NCI-H446 treated with DMSO at 0.1 percent for 48 hours (cell line): ENCODE data around the gene MRPL2.
"Not testable (repeated sequence)": the region's sequence is repeated elsewhere in the genome, so short reads cannot be mapped to it uniquely, and the experiment has no call there.

ENCODE experiments used
- DNase-seq: peaks from one replicate; lab custom pipeline; 2025; lab: John Stamatoyannopoulos, UW

The MRPL2 gene

GRCh38 chr6:43053545-43054205 lies 5.6 kb downstream of the MRPL2 start, which contains the start of gene CUL7:
CUL7 (minus strand) TSS chr6:43053851; CDS start chr6:43052788, 1,063 bp downstream.
- peak; percentile 91 for DNase-seq

- DNase-seq: no peak
These were observed 6.2 kb downstream of the MRPL2 start for GRCh38 chr6:43052842-43053544.

- no peak for DNase-seq
These were observed 6.9 kb downstream of the MRPL2 start for GRCh38 chr6:43052225-43052841.

- DNase-seq: no peak
These were observed 8.3 kb downstream of the MRPL2 start for GRCh38 chr6:43050981-43051380.

- no peak for DNase-seq
These were observed 11.2 kb downstream of the MRPL2 start for GRCh38 chr6:43047998-43048397.

GRCh38 chr6:43045371-43045930 lies 13.8 kb downstream of the MRPL2 start:
- DNase-seq: no peak

- DNase-seq: no peak
These were observed 15.9 kb downstream of the MRPL2 start for GRCh38 chr6:43043310-43043709.

- not testable (repeated sequence) for DNase-seq
These were observed 17.8 kb downstream of the MRPL2 start for GRCh38 chr6:43041475-43041874.

GRCh38 chr6:43040542-43041257 lies 18.5 kb downstream of the MRPL2 start:
- DNase-seq: no peak

- DNase-seq: no peak
These were observed 20.5 kb downstream of the MRPL2 start for GRCh38 chr6:43038727-43039126.

- DNase-seq: no peak
These were observed 21.5 kb downstream of the MRPL2 start for GRCh38 chr6:43037706-43038105.

GRCh38 chr6:43037197-43037596 lies 22.0 kb downstream of the MRPL2 start:
- DNase-seq: no peak

- DNase-seq: no peak
These were observed 22.5 kb downstream of the MRPL2 start for GRCh38 chr6:43036712-43037111.

- no peak for DNase-seq
These were observed 23.6 kb downstream of the MRPL2 start for GRCh38 chr6:43035495-43036194.

- no peak for DNase-seq
These were observed 25.1 kb downstream of the MRPL2 start for GRCh38 chr6:43034190-43034525.

- no peak for DNase-seq
These were observed 25.6 kb downstream of the MRPL2 start for GRCh38 chr6:43033496-43034189.

- no peak for DNase-seq
These were observed 26.9 kb downstream of the MRPL2 start for GRCh38 chr6:43032326-43032725.

- no peak for DNase-seq
These were observed 30.1 kb downstream of the MRPL2 start for GRCh38 chr6:43029120-43029519.

GRCh38 chr6:43026365-43026764 lies 32.9 kb downstream of the MRPL2 start:
- DNase-seq: no peak

GRCh38 chr6:43024436-43024835 lies 34.8 kb downstream of the MRPL2 start:
- DNase-seq: no peak
